IPS-20b (cell line): ENCODE results near the gene SPP2.

Experiments used
- H3K27ac ChIP-seq: one replicate; pipeline ENCODE4 v1.5.1; 2013; ENCODE audit warnings: low read length
- H3K27me3 ChIP-seq: 2 replicates; pipeline ENCODE4 v1.6.1; 2013; ENCODE audit warnings: mild to moderate bottlenecking, low read length, inconsistent platforms; ENCODE audit not compliant: insufficient read depth
- H3K36me3 ChIP-seq: 2 replicates; pipeline ENCODE4 v1.6.1; 2013; ENCODE audit warnings: low read depth, mild to moderate bottlenecking, inconsistent platforms, low read length, moderate library complexity; ENCODE audit not compliant: insufficient read depth
- H3K4me1 ChIP-seq: 2 replicates; pipeline ENCODE4 v1.6.1; 2013; ENCODE audit warnings: mild to moderate bottlenecking, control low read depth, inconsistent platforms, low read length, moderate library complexity; ENCODE audit not compliant: insufficient read depth
- H3K4me3 ChIP-seq: 2 replicates; pipeline ENCODE4 v1.5.1; 2013; ENCODE audit warnings: mild to moderate bottlenecking, low read length, inconsistent platforms
- H3K9ac ChIP-seq: 2 replicates; pipeline ENCODE4 v1.6.1; 2013; ENCODE audit warnings: low read depth, mild to moderate bottlenecking, inconsistent platforms, low read length, moderate library complexity
- H3K9me3 ChIP-seq: 2 replicates; pipeline ENCODE4 v1.6.1; 2013; ENCODE audit warnings: mild to moderate bottlenecking, low read depth, low read length, inconsistent platforms; ENCODE audit not compliant: insufficient read depth

Gene SPP2

DNA sequence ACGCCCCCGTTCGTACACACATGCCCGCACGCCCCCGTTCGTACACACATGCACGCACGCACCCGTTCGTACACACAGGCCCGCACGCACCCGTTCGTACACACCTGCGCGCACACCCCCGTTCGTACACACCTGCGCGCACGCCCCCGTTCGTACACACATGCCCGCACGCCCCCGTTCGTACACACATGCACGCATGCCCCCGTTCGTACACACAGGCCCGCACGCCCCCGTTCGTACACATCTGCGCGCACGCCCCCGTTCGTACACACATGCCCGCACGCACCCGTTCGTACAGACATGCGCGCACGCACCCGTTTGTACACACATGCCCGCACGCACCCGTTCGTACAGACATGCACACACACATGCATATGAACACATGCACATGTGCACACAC is 45.7 kb downstream of the SPP2 start:
- Histone ChIP-seq H3K27me3 (no peaks in the 10 kb centered on the region), H3K36me3 (no peaks in the 10 kb centered on the region), H3K9me3 (no peaks in the 10 kb centered on the region), H3K27ac (no peak overlapping the region), H3K9ac (no peak overlapping the region), H3K4me3 (no peak overlapping the region), H3K4me1 (peaks cover 3% of the 10 kb centered on the region; the same call in 1 of the 2 replicates)

DNA sequence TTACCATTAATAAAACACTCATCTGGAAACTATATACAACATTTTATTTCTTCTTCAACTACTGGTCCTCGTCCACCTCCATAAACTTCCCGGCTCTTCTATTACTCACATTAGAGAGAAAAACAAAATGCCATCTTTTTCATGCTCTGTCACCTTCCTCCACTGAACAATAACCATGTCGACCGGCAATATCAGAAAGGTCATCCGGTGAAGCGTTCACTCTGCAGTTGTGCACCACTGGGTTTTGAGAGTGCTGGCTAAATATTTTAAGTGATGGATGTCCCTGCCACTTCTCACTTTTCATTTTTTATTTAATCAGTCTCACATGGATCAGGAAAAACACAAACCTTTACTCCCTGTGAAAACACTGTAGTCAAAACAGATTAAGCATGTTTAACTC is 48.2 kb downstream of the SPP2 start:
- Histone ChIP-seq H3K9ac (no peak overlapping the region), H3K36me3 (no peaks in the 10 kb centered on the region), H3K27ac (no peak overlapping the region), H3K4me1 (no peaks in the 10 kb centered on the region), H3K27me3 (no peaks in the 10 kb centered on the region), H3K4me3 (no peak overlapping the region), H3K9me3 (no peaks in the 10 kb centered on the region)

DNA sequence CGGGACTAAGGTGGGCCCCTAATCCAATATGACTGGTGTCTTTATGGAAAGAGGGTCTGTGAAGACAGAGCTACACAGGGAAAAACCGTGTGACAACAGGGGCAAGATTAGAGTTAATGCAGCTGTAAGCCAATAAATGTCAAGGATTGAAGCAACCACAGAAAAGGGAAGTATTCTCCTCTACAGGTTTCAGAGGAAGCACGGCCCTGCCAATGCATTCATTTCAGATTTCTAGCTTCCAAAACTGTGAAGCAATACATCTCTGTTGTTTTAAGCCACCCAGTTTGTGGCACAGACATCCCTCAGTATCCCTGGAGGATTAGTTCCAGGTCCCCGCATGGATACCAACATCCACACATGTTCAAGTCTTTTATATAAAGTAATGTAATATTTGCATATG is 48.8 kb downstream of the SPP2 start:
- Histone ChIP-seq H3K27ac (no peak overlapping the region), H3K9me3 (no peaks in the 10 kb centered on the region), H3K27me3 (no peaks in the 10 kb centered on the region), H3K36me3 (no peaks in the 10 kb centered on the region), H3K4me1 (no peaks in the 10 kb centered on the region), H3K4me3 (no peak overlapping the region), H3K9ac (no peak overlapping the region)

DNA sequence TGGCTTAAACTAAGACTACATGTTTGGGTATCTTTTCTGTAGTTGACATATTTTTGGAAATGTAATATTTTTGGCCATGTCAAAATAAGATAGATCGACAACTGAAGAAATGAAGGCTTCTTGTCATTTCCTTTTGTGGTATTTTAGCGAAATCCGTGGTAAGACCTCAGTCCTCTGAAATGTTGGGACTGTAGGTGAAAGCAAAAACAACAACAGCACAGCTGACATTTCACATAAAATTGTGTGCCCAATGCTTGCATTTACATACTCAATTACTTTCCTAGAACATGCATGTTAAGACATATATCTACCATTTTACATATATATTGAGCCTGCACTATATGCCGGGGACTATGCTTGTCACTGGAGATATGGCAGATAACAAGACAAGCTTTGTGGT is 50.2 kb downstream of the SPP2 start:
- Histone ChIP-seq H3K27me3 (no peaks in the 10 kb centered on the region), H3K4me1 (no peaks in the 10 kb centered on the region), H3K36me3 (no peaks in the 10 kb centered on the region), H3K4me3 (no peak overlapping the region), H3K9ac (no peak overlapping the region), H3K9me3 (no peaks in the 10 kb centered on the region), H3K27ac (no peak overlapping the region)

DNA sequence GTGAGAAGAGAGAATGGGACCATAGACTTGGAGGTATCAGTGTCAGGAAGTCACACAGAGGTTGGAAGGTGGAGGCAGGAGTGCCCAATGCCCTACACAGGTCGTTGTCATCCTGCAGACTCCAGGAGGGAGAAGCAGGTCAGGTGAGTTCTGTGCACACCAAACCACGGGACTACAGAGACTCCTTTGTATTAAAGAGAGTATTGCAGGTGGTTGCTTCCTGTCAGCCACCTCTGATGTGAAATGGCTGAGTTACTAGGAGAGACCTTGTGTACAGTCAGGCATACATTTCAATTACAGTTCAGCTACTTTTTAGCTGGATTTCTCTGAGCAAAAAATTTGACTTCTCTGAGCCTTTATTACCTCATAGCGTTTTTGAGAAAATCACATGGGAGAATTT is 51.6 kb downstream of the SPP2 start:
- Histone ChIP-seq H3K27ac (no peak overlapping the region), H3K4me1 (no peaks in the 10 kb centered on the region), H3K4me3 (no peak overlapping the region), H3K9ac (no peak overlapping the region), H3K9me3 (no peaks in the 10 kb centered on the region), H3K27me3 (no peaks in the 10 kb centered on the region), H3K36me3 (no peaks in the 10 kb centered on the region)

DNA sequence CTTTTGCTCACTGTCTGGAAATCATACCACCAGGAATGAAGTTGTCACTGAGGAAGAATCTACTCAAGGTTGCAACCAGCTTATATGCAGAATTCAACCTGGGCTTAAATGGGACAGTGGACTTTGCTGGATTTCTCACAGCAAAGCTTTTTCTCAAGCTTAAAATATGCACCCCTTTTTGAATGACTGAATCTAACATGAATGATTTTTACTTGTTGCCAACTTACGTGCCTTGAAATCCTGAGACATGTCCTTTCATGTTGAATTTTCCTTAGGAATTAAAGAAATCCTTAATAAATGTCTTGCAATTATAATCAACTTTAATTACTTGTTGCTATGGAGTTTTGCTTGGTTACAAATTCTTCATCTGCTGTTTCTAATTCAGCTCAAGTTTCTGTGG is 57.4 kb downstream of the SPP2 start:
- H3K36me3 ChIP-seq: no peaks in the 10 kb centered on the region
- H3K27ac ChIP-seq: no peak overlapping the region
- H3K9me3 ChIP-seq: no peaks in the 10 kb centered on the region
- H3K27me3 ChIP-seq: no peaks in the 10 kb centered on the region
- no peak overlapping the region for H3K4me3 ChIP-seq
- H3K4me1 ChIP-seq: no peaks in the 10 kb centered on the region
- H3K9ac ChIP-seq: no peak overlapping the region

DNA sequence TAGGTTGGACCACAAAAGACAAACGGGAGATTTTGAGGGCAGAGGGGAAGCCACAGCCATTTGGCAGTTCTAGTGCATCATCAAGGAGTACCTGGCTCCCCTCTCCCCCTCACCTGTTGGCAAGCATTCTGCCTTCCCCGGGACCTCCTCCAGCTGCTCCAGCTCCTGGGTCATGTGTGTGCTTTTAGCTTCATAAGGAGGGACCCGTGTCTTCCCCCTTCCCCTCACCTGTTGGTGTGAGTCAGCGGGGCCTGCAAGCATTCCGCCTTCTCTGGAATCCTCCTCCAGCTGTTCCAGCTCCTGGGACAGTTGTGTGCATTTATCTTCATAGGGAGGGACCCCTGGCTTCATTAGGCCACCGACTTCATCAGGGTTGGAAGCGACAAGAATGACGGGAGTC is 58.8 kb downstream of the SPP2 start:
- Histone ChIP-seq H3K9me3 (no peaks in the 10 kb centered on the region), H3K27ac (no peak overlapping the region), H3K4me3 (no peak overlapping the region), H3K9ac (no peak overlapping the region), H3K36me3 (no peaks in the 10 kb centered on the region), H3K27me3 (no peaks in the 10 kb centered on the region), H3K4me1 (no peaks in the 10 kb centered on the region)

DNA sequence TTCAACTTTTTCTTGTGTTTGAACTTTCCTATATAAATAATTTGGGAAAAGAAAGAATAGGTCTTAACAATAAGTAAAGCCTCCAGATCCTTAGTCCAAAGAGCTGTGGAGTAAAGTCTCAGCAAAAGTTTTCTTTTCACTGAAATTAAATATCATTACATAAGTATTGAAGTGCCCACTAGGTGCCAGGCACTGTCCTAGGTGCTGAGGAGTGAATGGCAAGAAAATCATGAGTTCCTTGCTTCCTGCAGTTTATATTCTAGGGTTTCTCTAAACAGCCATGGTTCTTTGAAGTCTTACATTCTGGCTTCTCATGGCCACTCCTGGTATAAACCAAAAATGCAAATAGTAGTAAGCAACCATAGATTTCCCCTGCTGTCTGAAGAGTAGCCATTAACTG is 59.7 kb downstream of the SPP2 start:
- no peak overlapping the region for H3K27ac ChIP-seq
- H3K4me3 ChIP-seq: no peak overlapping the region
- H3K9me3 ChIP-seq: no peaks in the 10 kb centered on the region
- no peaks in the 10 kb centered on the region for H3K27me3 ChIP-seq
- no peak overlapping the region for H3K9ac ChIP-seq
- H3K4me1 ChIP-seq: no peaks in the 10 kb centered on the region
- no peaks in the 10 kb centered on the region for H3K36me3 ChIP-seq

DNA sequence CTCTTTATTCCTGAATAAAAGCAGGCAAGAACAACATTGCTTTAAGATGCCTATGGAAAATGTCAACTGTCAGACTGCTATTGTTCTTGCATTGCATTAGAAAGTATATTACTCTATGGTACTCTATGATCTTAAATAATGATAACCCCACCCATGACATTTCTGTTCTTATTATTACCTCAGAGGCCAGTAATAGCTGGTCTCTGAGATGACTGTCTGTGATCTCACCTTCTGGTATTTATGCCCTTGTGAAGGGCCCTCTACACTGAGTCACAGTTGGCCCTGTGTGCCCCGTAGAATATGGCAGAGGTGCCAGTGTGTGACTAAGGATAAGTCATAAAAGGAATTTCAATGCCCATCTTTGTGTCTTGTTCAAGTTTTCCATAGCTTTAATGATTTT is 61.0 kb downstream of the SPP2 start:
- H3K27ac ChIP-seq: no peak overlapping the region
- no peak overlapping the region for H3K4me3 ChIP-seq
- H3K9me3 ChIP-seq: no peaks in the 10 kb centered on the region
- H3K36me3 ChIP-seq: no peaks in the 10 kb centered on the region
- H3K9ac ChIP-seq: no peak overlapping the region
- H3K4me1 ChIP-seq: no peaks in the 10 kb centered on the region
- H3K27me3 ChIP-seq: no peaks in the 10 kb centered on the region

DNA sequence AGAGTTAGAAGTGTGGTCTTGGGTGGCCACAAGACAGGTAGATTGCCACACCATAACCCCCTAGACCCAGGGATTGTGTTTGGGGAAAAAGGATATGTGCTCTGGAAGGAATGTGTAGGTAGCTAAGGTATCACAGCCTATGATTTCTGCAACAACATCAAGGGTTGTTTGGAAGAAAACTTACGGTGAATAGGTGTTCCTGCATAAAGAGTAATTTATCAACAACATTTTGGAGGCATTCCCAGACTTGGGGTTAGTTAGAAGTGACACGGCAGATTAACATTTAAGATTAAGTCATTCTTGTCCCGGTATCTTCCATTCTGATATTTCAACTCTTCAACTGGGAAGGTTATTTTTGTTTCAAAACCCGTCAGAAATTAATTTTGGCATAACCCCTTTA is 65.5 kb downstream of the SPP2 start:
- no peaks in the 10 kb centered on the region for H3K27me3 ChIP-seq
- H3K27ac ChIP-seq: no peak overlapping the region
- no peaks in the 10 kb centered on the region for H3K36me3 ChIP-seq
- H3K9ac ChIP-seq: no peak overlapping the region
- H3K9me3 ChIP-seq: no peaks in the 10 kb centered on the region
- no peak overlapping the region for H3K4me3 ChIP-seq
- no peaks in the 10 kb centered on the region for H3K4me1 ChIP-seq

DNA sequence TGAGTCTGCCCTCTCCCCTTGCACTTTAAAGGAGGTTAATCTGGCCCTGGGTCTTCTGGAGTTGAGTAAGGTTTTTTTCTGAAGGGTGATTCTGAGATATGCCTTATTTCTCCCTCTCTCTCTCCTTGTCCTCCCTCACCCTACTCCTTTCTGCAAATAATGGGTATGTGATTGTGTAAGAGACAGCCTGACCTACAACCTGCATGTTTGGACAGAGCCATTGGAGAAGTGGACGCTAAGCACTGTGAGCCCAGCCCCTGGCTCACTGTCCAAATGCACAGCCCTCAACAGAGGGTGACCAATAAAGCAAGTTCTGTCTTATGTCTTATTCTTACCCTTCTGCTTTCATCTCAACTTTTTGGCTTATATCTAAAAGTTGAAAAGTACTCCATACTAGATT is 71.5 kb downstream of the SPP2 start:
- no peaks in the 10 kb centered on the region for H3K9me3 ChIP-seq
- no peak overlapping the region for H3K4me3 ChIP-seq
- H3K9ac ChIP-seq: no peak overlapping the region
- H3K27me3 ChIP-seq: no peaks in the 10 kb centered on the region
- no peaks in the 10 kb centered on the region for H3K4me1 ChIP-seq
- H3K27ac ChIP-seq: no peak overlapping the region
- H3K36me3 ChIP-seq: no peaks in the 10 kb centered on the region

DNA sequence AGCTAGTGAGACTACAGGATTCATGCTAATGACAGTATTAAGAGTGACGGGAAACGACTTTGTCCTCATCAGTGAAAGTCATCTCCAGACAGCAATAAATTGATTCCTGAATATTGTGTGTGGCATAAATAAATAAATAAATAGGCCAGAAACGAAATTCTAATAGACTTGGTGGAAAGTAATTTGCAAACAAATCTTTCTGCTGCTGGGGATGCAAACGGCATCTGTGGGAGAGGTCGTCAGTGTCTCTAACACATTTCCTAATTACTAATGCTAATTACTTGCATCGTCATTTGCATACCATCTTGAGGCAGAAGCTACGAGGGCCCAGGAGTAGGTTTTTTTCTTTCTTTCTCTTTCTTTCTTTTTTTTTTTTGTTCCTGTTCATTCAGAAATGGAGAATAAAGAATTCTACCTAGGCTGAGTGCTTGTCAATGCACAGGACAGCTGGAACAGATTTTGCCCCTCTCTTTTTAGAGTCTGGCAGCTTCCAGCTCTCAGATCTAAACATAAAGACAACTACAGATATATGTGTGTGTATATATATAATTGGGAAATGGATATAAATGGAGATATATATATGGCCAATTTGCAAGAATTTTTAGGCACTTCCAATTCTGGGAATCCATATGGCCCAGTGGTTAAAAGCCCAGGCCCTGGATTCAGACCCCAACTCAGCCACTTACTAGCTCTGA is 75.1 kb downstream of the SPP2 start:
- H3K9ac ChIP-seq: no peak overlapping the region
- H3K27me3 ChIP-seq: no peaks in the 10 kb centered on the region
- no peaks in the 10 kb centered on the region for H3K4me1 ChIP-seq
- H3K36me3 ChIP-seq: no peaks in the 10 kb centered on the region
- H3K27ac ChIP-seq: no peak overlapping the region
- no peaks in the 10 kb centered on the region for H3K9me3 ChIP-seq
- H3K4me3 ChIP-seq: no peak overlapping the region

DNA sequence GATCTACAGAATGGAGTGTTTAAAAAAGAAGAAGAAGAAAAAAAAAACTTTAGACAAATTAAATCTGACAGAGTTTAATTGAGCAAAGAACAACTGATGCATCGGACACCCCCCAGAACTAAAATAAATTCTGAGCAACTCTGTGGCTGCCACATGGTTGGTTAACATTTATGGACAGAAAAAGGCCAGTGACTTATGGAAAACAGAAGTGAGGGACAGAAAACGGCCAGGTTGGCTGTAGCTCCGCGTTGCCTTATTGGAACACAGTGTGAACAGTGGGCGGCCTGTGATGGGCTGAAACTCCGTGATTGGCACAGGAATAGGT is 75.6 kb downstream of the SPP2 start:
- Histone ChIP-seq H3K9me3 (no peaks in the 10 kb centered on the region), H3K4me3 (no peak overlapping the region), H3K27ac (no peak overlapping the region), H3K9ac (no peak overlapping the region), H3K36me3 (no peaks in the 10 kb centered on the region), H3K4me1 (no peaks in the 10 kb centered on the region), H3K27me3 (no peaks in the 10 kb centered on the region)
